Suprapubic skin (tissue), 4 donors: ENCODE results near the gene CAMK2N1. TPM values are rescaled to one million over a fixed set of nuclear protein-coding genes. Genes with fewer than 3 reads are reported as not detected.

ENCODE experiments used
- DNase-seq, 2 donors: peaks; one replicate each; pipeline ENCODE4 v3.0.0-alpha.2; 2019; ENCODE audit warnings: low spot score in 2 of 2
- H3K27ac ChIP-seq: fragments of 200-600 bp; sonication (generic); one replicate; pipeline ENCODE4 v1.5.1; 2019
- H3K27me3 ChIP-seq: fragments of 200-600 bp; sonication (generic); one replicate; pipeline ENCODE4 v1.5.1; 2019
- H3K36me3 ChIP-seq: fragments of 200-600 bp; sonication (generic); one replicate; pipeline ENCODE4 v1.5.1; 2019
- H3K4me1 ChIP-seq: fragments of 200-600 bp; sonication (generic); one replicate; pipeline ENCODE4 v1.5.1; 2019
- H3K4me3 ChIP-seq: fragments of 200-600 bp; sonication (generic); one replicate; pipeline ENCODE4 v1.5.1; 2019; ENCODE audit warnings: mild to moderate bottlenecking
- H3K9me3 ChIP-seq: fragments of 200-600 bp; sonication (generic); one replicate; pipeline ENCODE4 v1.5.1; 2019
- CTCF ChIP-seq, 2 donors: fragments of 200-600 bp in 1 of 2; fragments of 450-650 bp in 1 of 2; sonication (generic) in 1 of 2; IDR thresholded peaks; one replicate each; pipeline ENCODE4 v1.5.1; 2016 to 2019; ENCODE audit warnings: antibody characterized with exemption in 2 of 2, mild to moderate bottlenecking in 1 of 2, moderate library complexity in 1 of 2
- EP300 ChIP-seq: sonication (generic); formaldehyde crosslinking; IDR thresholded peaks from one replicate; pipeline ENCODE4 v1.6.1; 2017; ENCODE audit warnings: antibody characterized with exemption
- POLR2A ChIP-seq, 2 donors: fragments of 450-650 bp; IDR thresholded peaks; one replicate each; pipeline ENCODE4 v1.6.1; 2017; ENCODE audit warnings: antibody characterized with exemption in 2 of 2, mild to moderate bottlenecking in 2 of 2, moderate library complexity in 2 of 2
- POLR2AphosphoS5 ChIP-seq, 3 donors: sonication (generic); formaldehyde crosslinking; IDR thresholded peaks; one replicate each; pipeline ENCODE4 v1.6.1; 2017; ENCODE audit warnings: antibody characterized with exemption in 3 of 3
- WGBS: methylation state at CpG from one replicate; pipeline ENCODE4 v1.1.5; 2018; 5-methylcytosine and 5-hydroxymethylcytosine counted together
- total RNA-seq, 4 donors: library from RNA; depleted of rRNA; stranded (reverse); fragments of >200 nt; gene quantifications; one replicate each; pipeline ENCODE4 v1.1.0, GENCODE V29; 2016

CAMK2N1 gene
- total RNA-seq, 4 donors from 2014 or later: 7.0 to 18.1 (median 9.5) TPM

GRCh38 chr1:20491178-20491577 is 5.2 kb upstream of the CAMK2N1 start:
- no peaks in the 10 kb centered on the region for H3K9me3 ChIP-seq
- WGBS: 67% methylated on average over 5 of the region's 6 CpGs
- H3K27ac ChIP-seq: no peak overlapping the region
- no peak for DNase-seq
- no peaks in the 10 kb centered on the region for H3K36me3 ChIP-seq
- peaks cover 19% of the 10 kb centered on the region for H3K27me3 ChIP-seq
- peaks cover 40% of the 10 kb centered on the region for H3K4me1 ChIP-seq
- no peak for TF ChIP-seq POLR2A (IDR thresholded peaks at IDR 0.05)
- no peak for TF ChIP-seq EP300
- TF ChIP-seq CTCF (IDR thresholded peaks at IDR 0.05): no peak
- no peak for TF ChIP-seq POLR2AphosphoS5 (IDR thresholded peaks at IDR 0.05)
- no peak overlapping the region for H3K4me3 ChIP-seq

- TF ChIP-seq EP300 (no peak), CTCF (IDR thresholded peaks at IDR 0.05) (no peak), POLR2AphosphoS5 (IDR thresholded peaks at IDR 0.05) (no peak), POLR2A (IDR thresholded peaks at IDR 0.05) (no peak)
- peak overlapping the region; percentile 57 for H3K4me3 ChIP-seq
- no peak overlapping the region for H3K27ac ChIP-seq
- H3K4me1 ChIP-seq: peaks cover 38% of the 10 kb centered on the region
- DNase-seq: no peak
- WGBS: 27% methylated on average over 4 of the region's 4 CpGs
- H3K9me3 ChIP-seq: no peaks in the 10 kb centered on the region
- H3K36me3 ChIP-seq: no peaks in the 10 kb centered on the region
- peaks cover 45% of the 10 kb centered on the region for H3K27me3 ChIP-seq
Observed at GRCh38 chr1:20487236-20487590, 1.2 kb upstream of the CAMK2N1 start.

DNA sequence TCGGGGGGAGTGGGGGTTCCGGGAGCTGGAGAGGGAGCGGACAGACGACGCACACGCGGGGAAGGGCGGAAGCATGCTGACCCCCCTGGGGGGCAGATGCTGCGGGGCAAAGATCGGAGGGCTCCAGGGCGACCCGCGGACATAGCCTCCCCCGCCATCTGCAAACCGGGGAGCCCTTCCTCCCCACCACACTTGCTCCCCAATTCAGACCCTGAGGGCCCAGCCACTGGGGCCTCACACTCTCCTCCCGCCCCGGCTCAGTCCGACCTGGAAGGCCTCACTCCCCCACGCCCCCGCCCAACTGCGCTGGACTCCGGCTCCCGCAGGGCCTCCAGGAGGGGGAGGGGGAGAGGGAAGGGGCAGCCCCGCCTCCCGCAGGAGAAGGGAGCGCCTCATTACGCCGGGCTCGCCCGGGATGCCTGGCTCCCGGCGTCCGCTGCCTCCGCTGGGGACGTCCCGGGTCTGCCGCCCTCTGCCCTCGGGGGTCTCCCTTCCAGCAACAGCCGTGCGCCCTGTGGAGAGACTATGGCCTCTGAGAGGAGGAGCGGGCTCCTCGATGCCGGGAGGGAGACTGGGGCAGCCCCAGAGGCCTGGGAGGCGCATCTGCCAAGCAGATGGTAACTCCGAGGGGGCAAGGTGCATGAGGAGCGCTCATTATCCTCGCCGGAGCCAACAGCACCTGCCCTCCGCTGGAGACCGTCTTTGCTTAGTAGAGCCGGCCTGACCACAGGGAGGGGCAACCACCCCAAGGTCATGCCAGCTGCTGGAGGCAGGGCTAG is 636 bp upstream of the CAMK2N1 start:
- peak overlapping the region; percentile 80 for H3K27ac ChIP-seq
- 10% methylated on average over 8 of the region's 51 CpGs for WGBS
- H3K9me3 ChIP-seq: no peaks in the 10 kb centered on the region
- H3K27me3 ChIP-seq: peaks cover 45% of the 10 kb centered on the region
- H3K4me1 ChIP-seq: peaks cover 38% of the 10 kb centered on the region
- TF ChIP-seq EP300 (no peak), CTCF (IDR thresholded peaks at IDR 0.05) (no peak), POLR2A (IDR thresholded peaks at IDR 0.05) (no peak), POLR2AphosphoS5 (IDR thresholded peaks at IDR 0.05) (no peak)
- peak; percentile 86 for DNase-seq
- H3K36me3 ChIP-seq: no peaks in the 10 kb centered on the region
- peak overlapping the region; percentile 57 for H3K4me3 ChIP-seq

DNA sequence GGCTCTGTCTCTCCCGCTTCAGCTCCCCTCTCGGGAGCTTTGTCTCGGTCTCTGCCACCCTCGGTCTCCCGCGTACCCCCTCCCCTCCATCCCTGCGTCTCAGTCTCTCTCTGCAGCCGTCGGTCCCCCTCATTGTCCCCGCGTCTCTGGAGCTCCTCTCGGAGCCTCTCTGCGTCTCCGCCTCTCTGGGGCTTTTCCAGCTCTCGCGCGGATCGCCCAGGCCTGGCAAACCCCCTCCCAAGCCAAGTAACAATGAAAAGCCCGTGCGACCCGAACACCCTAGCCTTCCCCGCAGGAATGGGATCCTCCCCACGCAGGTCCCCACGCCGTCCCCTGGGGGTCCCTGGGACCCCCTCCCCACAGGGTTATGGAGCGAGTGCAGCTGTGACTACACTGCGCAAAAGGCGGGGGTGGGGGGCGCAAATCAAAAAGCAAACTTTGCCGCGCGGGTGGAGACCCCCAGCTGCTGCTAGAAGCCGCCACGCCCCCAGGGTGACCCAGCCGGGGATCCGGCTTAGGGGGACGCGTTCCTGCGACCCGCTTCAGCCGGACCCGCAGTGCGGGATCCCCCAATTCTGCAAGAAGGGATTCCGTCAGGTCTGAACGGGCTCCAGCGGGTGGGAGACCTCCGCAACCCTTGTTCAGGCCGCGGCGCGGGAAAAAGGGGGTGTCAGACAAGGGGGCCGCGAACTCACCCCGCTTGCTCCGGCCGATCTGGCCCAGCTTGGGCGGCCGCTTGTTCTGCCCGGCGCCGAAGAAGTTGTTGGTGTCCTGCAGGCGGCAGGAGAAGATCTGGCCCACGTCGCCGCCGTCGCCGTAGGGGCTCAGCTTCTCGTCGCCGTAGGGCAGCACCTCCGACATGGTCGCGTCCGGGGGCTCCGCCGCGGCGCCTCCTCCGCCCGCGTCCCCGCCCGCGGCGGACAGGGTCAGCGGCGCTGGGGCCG is 1.2 kb downstream of the CAMK2N1 start:
- Histone ChIP-seq H3K36me3 (no peaks in the 10 kb centered on the region), H3K9me3 (no peaks in the 10 kb centered on the region), H3K27ac (peak overlapping the region; percentile 52), H3K27me3 (peaks cover 56% of the 10 kb centered on the region), H3K4me3 (peak overlapping the region; percentile 57), H3K4me1 (peaks cover 42% of the 10 kb centered on the region)
- no peak for DNase-seq
- TF ChIP-seq POLR2A (IDR thresholded peaks at IDR 0.05): no peak
- TF ChIP-seq EP300: no peak
- TF ChIP-seq POLR2AphosphoS5 (IDR thresholded peaks at IDR 0.05): no peak
- no peak for TF ChIP-seq CTCF (IDR thresholded peaks at IDR 0.05)
- whole genome bisulfite sequencing: 2% methylated on average over 49 of the region's 89 CpGs
